Trophoblast cell (in vitro differentiated cells and primary cell): ENCODE measurements around the gene SETX. TPM values are rescaled to one million over a fixed set of nuclear protein-coding genes. Genes with fewer than 3 reads are reported as not detected.

Source experiments
- DNase-seq, 2 donors: peaks; one replicate each; pipeline ENCODE4 v3.0.0-alpha.2; 2016
- H2AFZ ChIP-seq: 2 replicates; pipeline ENCODE4 v1.6.1; 2013; ENCODE audit warnings: low read length, moderate library complexity, mild to moderate bottlenecking; ENCODE audit not compliant: insufficient read depth, poor library complexity
- H2AK5ac ChIP-seq: 2 replicates; pipeline ENCODE4 v1.6.1; 2013; ENCODE audit warnings: mild to moderate bottlenecking, low read length
- H2BK120ac ChIP-seq: 2 replicates; pipeline ENCODE4 v1.6.1; 2013; ENCODE audit warnings: low read length, mild to moderate bottlenecking, moderate library complexity; ENCODE audit not compliant: insufficient read depth, poor library complexity
- H2BK12ac ChIP-seq: 2 replicates; pipeline ENCODE4 v1.6.1; 2013; ENCODE audit warnings: mild to moderate bottlenecking, low read length, moderate library complexity
- H2BK5ac ChIP-seq: 2 replicates; pipeline ENCODE4 v1.6.1; 2013; ENCODE audit warnings: low read length, low read depth, moderate library complexity, mild to moderate bottlenecking; ENCODE audit not compliant: poor library complexity
- H3K14ac ChIP-seq: 2 replicates; pipeline ENCODE4 v1.6.1; 2013; ENCODE audit warnings: mild to moderate bottlenecking, low read length
- H3K18ac ChIP-seq: 2 replicates; pipeline ENCODE4 v1.6.1; 2013; ENCODE audit warnings: mild to moderate bottlenecking, low read length
- H3K23ac ChIP-seq: 2 replicates; pipeline ENCODE4 v1.6.1; 2013; ENCODE audit warnings: low read length
- H3K27ac ChIP-seq: 2 replicates; pipeline ENCODE4 v1.5.1; 2013; ENCODE audit warnings: low read depth, mild to moderate bottlenecking, inconsistent platforms, low read length, moderate library complexity
- H3K27me3 ChIP-seq: 2 replicates; pipeline ENCODE4 v1.6.1; 2013; ENCODE audit warnings: inconsistent platforms, mild to moderate bottlenecking, low read length, moderate library complexity; ENCODE audit not compliant: insufficient read depth
- H3K36me3 ChIP-seq, 2 experiments: 1 replicate in 1 of 2; 2 replicates in 1 of 2; pipeline ENCODE4 v1.6.1; 2013; ENCODE audit warnings: low read length in 2 of 2, mild to moderate bottlenecking in 2 of 2, moderate library complexity in 1 of 2; ENCODE audit not compliant: insufficient read depth in 2 of 2, control insufficient read depth in 1 of 2
- H3K4ac ChIP-seq: 2 replicates; pipeline ENCODE4 v1.6.1; 2013; ENCODE audit warnings: low read depth, mild to moderate bottlenecking, low read length, moderate library complexity
- H3K4me1 ChIP-seq, 2 experiments: 1 replicate in 1 of 2; 2 replicates in 1 of 2; pipeline ENCODE4 v1.6.1; 2013; ENCODE audit warnings: low read length in 2 of 2, mild to moderate bottlenecking in 2 of 2, moderate library complexity in 1 of 2; ENCODE audit not compliant: insufficient read depth in 2 of 2, control insufficient read depth in 1 of 2
- H3K4me2 ChIP-seq: 2 replicates; pipeline ENCODE4 v1.6.1; 2013; ENCODE audit warnings: inconsistent platforms, mild to moderate bottlenecking, low read length, moderate library complexity
- H3K4me3 ChIP-seq: 2 replicates; pipeline ENCODE4 v1.5.1; 2013; ENCODE audit warnings: mild to moderate bottlenecking, low read depth, low read length, inconsistent platforms
- H3K79me1 ChIP-seq: one replicate; pipeline ENCODE4 v1.6.1; 2013; ENCODE audit warnings: low read length
- H3K79me2 ChIP-seq: 2 replicates; pipeline ENCODE4 v1.6.1; 2013; ENCODE audit warnings: low read length, mild to moderate bottlenecking; ENCODE audit not compliant: control insufficient read depth, insufficient read depth, poor library complexity
- H3K9ac ChIP-seq: 2 replicates; pipeline ENCODE4 v1.6.1; 2013; ENCODE audit warnings: mild to moderate bottlenecking, low read length
- H3K9me3 ChIP-seq: 2 replicates; pipeline ENCODE4 v1.6.1; 2013; ENCODE audit warnings: low read depth, mild to moderate bottlenecking, control low read depth, inconsistent platforms, low read length; ENCODE audit not compliant: insufficient read depth
- H4K12ac ChIP-seq: 2 replicates; pipeline ENCODE4 v1.6.1; 2013; ENCODE audit warnings: low read depth, mild to moderate bottlenecking, low read length, moderate library complexity
- H4K8ac ChIP-seq: 2 replicates; pipeline ENCODE4 v1.6.1; 2013; ENCODE audit warnings: low read depth, mild to moderate bottlenecking, low read length, moderate library complexity
- H4K91ac ChIP-seq: one replicate; pipeline ENCODE4 v1.6.1; 2013; ENCODE audit warnings: low read depth, mild to moderate bottlenecking, low read length, moderate library complexity
- WGBS: extraction: QIAGEN DNeasy Blood & Tissue Kit; methylation state at CpG from one replicate; pipeline ENCODE4 v1.1.7; 2013; ENCODE audit warnings: missing lambda C conversion rate; ENCODE audit not compliant: insufficient read length, insufficient coverage; ENCODE audit errors: extremely low coverage; 5-methylcytosine and 5-hydroxymethylcytosine counted together
- polyA plus RNA-seq: library from polyadenylated mRNA; stranded (reverse); fragments of 200-250 nt; gene quantifications from 2 replicates; pipeline ENCODE4 v1.2.3, GENCODE V29; 2013

The SETX gene, protein sequence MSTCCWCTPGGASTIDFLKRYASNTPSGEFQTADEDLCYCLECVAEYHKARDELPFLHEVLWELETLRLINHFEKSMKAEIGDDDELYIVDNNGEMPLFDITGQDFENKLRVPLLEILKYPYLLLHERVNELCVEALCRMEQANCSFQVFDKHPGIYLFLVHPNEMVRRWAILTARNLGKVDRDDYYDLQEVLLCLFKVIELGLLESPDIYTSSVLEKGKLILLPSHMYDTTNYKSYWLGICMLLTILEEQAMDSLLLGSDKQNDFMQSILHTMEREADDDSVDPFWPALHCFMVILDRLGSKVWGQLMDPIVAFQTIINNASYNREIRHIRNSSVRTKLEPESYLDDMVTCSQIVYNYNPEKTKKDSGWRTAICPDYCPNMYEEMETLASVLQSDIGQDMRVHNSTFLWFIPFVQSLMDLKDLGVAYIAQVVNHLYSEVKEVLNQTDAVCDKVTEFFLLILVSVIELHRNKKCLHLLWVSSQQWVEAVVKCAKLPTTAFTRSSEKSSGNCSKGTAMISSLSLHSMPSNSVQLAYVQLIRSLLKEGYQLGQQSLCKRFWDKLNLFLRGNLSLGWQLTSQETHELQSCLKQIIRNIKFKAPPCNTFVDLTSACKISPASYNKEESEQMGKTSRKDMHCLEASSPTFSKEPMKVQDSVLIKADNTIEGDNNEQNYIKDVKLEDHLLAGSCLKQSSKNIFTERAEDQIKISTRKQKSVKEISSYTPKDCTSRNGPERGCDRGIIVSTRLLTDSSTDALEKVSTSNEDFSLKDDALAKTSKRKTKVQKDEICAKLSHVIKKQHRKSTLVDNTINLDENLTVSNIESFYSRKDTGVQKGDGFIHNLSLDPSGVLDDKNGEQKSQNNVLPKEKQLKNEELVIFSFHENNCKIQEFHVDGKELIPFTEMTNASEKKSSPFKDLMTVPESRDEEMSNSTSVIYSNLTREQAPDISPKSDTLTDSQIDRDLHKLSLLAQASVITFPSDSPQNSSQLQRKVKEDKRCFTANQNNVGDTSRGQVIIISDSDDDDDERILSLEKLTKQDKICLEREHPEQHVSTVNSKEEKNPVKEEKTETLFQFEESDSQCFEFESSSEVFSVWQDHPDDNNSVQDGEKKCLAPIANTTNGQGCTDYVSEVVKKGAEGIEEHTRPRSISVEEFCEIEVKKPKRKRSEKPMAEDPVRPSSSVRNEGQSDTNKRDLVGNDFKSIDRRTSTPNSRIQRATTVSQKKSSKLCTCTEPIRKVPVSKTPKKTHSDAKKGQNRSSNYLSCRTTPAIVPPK (N-terminal part only)
- polyA plus RNA-seq: 12.9 and 13.6 TPM in 2 replicates

DNA sequence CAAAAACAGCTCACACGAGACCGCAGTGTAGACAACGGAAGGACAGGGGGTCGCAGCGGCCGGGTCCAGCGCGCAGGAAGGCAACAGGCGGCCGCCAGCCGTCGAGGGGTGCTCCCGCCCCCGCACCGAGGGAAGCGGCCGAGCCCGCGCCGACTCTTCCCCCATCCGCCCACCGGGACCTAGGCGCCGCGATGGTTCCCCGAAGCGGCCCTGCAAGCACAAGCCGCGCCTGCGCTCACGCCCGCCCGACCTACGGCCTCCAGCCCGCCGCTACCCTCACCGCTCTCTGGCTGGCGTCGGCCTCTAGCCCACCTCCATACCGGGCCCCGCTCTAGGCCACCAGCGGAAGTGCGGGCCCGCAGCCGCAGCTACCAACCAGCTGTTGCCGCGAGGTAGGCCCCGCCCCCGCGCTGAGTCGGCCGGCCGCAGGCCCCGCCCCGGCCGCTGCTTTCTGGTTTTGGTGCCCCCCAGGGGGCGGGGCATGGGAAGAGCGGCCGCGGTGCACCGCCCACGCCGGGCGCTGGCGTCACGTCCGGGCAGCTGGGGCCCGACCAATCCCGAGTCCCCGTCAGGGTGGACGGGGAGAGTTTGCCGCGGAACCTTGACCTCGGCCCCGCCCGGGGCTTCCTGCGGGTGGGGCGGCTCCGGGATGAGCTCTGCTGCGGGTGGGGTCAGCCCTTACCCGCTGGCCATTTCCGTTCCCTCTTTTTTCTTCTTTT lies at the start of gene SETX:
Gene SETX, minus strand, starts transcription at position 350 of the 719 bp plus-strand sequence. CDS start 5,558 bp downstream, outside the sequence.
- H4K8ac ChIP-seq: peak within 1 kb of the TSS; percentile 94
- H2AK5ac ChIP-seq: peak within 1 kb of the TSS; percentile 79
- peak; percentile 99 for DNase-seq
- peaks cover 8% of the 10 kb centered on the region for H3K79me1 ChIP-seq
- no peak within 1 kb of the TSS for H2BK12ac ChIP-seq
- H3K27ac ChIP-seq: peak within 1 kb of the TSS; percentile 72
- no CpG with 5 or more reads among the region's 82 CpGs for WGBS
- H3K14ac ChIP-seq: peak within 1 kb of the TSS; percentile 86
- peaks cover 8% of the 10 kb centered on the region for H3K79me2 ChIP-seq
- H3K4ac ChIP-seq: peak within 1 kb of the TSS; percentile 88
- H2AFZ ChIP-seq: peak within 1 kb of the TSS; percentile 89
- no peaks in the 10 kb centered on the region for H3K9me3 ChIP-seq
- no peak within 1 kb of the TSS for H3K23ac ChIP-seq
- peaks cover 5 to 19% of the 10 kb centered on the region in 2 experiments for H3K36me3 ChIP-seq
- peak within 1 kb of the TSS; percentile 85 for H4K12ac ChIP-seq
- H3K9ac ChIP-seq: peak within 1 kb of the TSS; percentile 95
- peak within 1 kb of the TSS; percentile 73 for H2BK5ac ChIP-seq
- H3K18ac ChIP-seq: peak within 1 kb of the TSS; percentile 93
- peaks cover 5 to 6% of the 10 kb centered on the region in 2 experiments for H3K4me1 ChIP-seq
- H3K4me3 ChIP-seq: peak within 1 kb of the TSS; percentile 95
- peak within 1 kb of the TSS; percentile 70 for H4K91ac ChIP-seq
- H3K4me2 ChIP-seq: peak within 1 kb of the TSS; percentile 69
- peak within 1 kb of the TSS; percentile 62 for H2BK120ac ChIP-seq
- no peaks in the 10 kb centered on the region for H3K27me3 ChIP-seq

GRCh38 chr9:132404228-132404881 lies 49.6 kb upstream of the SETX start:
- no peak overlapping the region for H3K27ac ChIP-seq
- H3K9ac ChIP-seq: no peak overlapping the region
- peaks cover 5% of the 10 kb centered on the region in 2 experiments for H3K4me1 ChIP-seq
- WGBS: no CpG with 5 or more reads among the region's 9 CpGs
- H3K18ac ChIP-seq: no peak overlapping the region
- H3K4ac ChIP-seq: no peak overlapping the region
- no peak overlapping the region for H2AK5ac ChIP-seq
- no peak overlapping the region for H4K91ac ChIP-seq
- H3K23ac ChIP-seq: no peak overlapping the region
- H3K14ac ChIP-seq: no peak overlapping the region
- no peak overlapping the region for H4K12ac ChIP-seq
- H3K9me3 ChIP-seq: no peaks in the 10 kb centered on the region
- no peak overlapping the region for H2AFZ ChIP-seq
- H3K27me3 ChIP-seq: peaks cover 4% of the 10 kb centered on the region
- no peak overlapping the region for H3K4me2 ChIP-seq
- H3K79me2 ChIP-seq: no peaks in the 10 kb centered on the region
- H3K36me3 ChIP-seq: peaks cover 16 to 18% of the 10 kb centered on the region in 2 experiments
- no peak overlapping the region for H2BK120ac ChIP-seq
- H3K4me3 ChIP-seq: no peak overlapping the region
- H4K8ac ChIP-seq: no peak overlapping the region
- no peak for DNase-seq
- no peak overlapping the region for H2BK5ac ChIP-seq
- peaks cover 2% of the 10 kb centered on the region for H3K79me1 ChIP-seq
- no peak overlapping the region for H2BK12ac ChIP-seq

- H3K4me3 ChIP-seq: no peak overlapping the region
- H3K79me1 ChIP-seq: peaks cover 2% of the 10 kb centered on the region
- no peak overlapping the region for H4K8ac ChIP-seq
- H2AK5ac ChIP-seq: no peak overlapping the region
- H4K91ac ChIP-seq: no peak overlapping the region
- H2AFZ ChIP-seq: no peak overlapping the region
- no peaks in the 10 kb centered on the region for H3K79me2 ChIP-seq
- H3K27me3 ChIP-seq: no peaks in the 10 kb centered on the region
- no CpG with 5 or more reads among the region's 4 CpGs for WGBS
- H3K4me1 ChIP-seq: peaks cover 5% of the 10 kb centered on the region in 2 experiments
- no peak overlapping the region for H3K27ac ChIP-seq
- no peak overlapping the region for H3K14ac ChIP-seq
- no peak for DNase-seq
- no peak overlapping the region for H2BK12ac ChIP-seq
- no peak overlapping the region for H3K23ac ChIP-seq
- H3K18ac ChIP-seq: no peak overlapping the region
- H3K4ac ChIP-seq: no peak overlapping the region
- no peak overlapping the region for H3K4me2 ChIP-seq
- no peak overlapping the region for H2BK120ac ChIP-seq
- peaks cover 28 to 34% of the 10 kb centered on the region in 2 experiments for H3K36me3 ChIP-seq
- no peak overlapping the region for H3K9ac ChIP-seq
- H2BK5ac ChIP-seq: no peak overlapping the region
- H4K12ac ChIP-seq: no peak overlapping the region
- H3K9me3 ChIP-seq: no peaks in the 10 kb centered on the region
Measured at GRCh38 chr9:132401824-132402223, 47.0 kb upstream of the SETX start.
